CD4-positive, alpha-beta T cell treated with Interleukin-6 for 4 hours (primary cell): Measurements from ENCODE around the gene MRPL39.

Experiments used
- DNase-seq: peaks from one replicate; pipeline ENCODE4 v3.0.0-alpha.2; 2020; ENCODE audit warnings: mixed read lengths

The MRPL39 gene

GRCh38 chr21:25566645-25567044 is 40.6 kb downstream of the MRPL39 start:
- no peak for DNase-seq

- DNase-seq = no peak
Measured at GRCh38 chr21:25565272-25566211, 41.7 kb downstream of the MRPL39 start.

GRCh38 chr21:25564349-25564948 is 42.8 kb downstream of the MRPL39 start:
- DNase-seq = no peak

GRCh38 chr21:25563361-25564116 is 43.7 kb downstream of the MRPL39 start:
- DNase-seq = peak; percentile 25

- DNase-seq = peak; percentile 13
Measured at GRCh38 chr21:25562660-25563059, 44.6 kb downstream of the MRPL39 start.

- DNase-seq = peak; percentile 78
Measured at GRCh38 chr21:25561668-25562641, 45.3 kb downstream of the MRPL39 start.

GRCh38 chr21:25560891-25561290 is 46.4 kb downstream of the MRPL39 start:
- no peak for DNase-seq

- no peak for DNase-seq
Measured at GRCh38 chr21:25560271-25560685, 47.0 kb downstream of the MRPL39 start.

GRCh38 chr21:25559746-25560145 is 47.5 kb downstream of the MRPL39 start:
- no peak for DNase-seq

- no peak for DNase-seq
Measured at GRCh38 chr21:25558123-25558522, 49.2 kb downstream of the MRPL39 start.

GRCh38 chr21:25557180-25557579 is 50.1 kb downstream of the MRPL39 start:
- no peak for DNase-seq

GRCh38 chr21:25556091-25556490 is 51.2 kb downstream of the MRPL39 start:
- DNase-seq = no peak

GRCh38 chr21:25555492-25555891 is 51.8 kb downstream of the MRPL39 start:
- no peak for DNase-seq

- no peak for DNase-seq
Measured at GRCh38 chr21:25552856-25553255, 54.4 kb downstream of the MRPL39 start.

- DNase-seq = no peak
Measured at GRCh38 chr21:25551569-25551968, 55.7 kb downstream of the MRPL39 start.

GRCh38 chr21:25550352-25551120 is 56.7 kb downstream of the MRPL39 start:
- DNase-seq = no peak

- no peak for DNase-seq
Measured at GRCh38 chr21:25541042-25541441, 66.2 kb downstream of the MRPL39 start.

GRCh38 chr21:25539606-25540005 is 67.7 kb downstream of the MRPL39 start:
- no peak for DNase-seq

GRCh38 chr21:25537174-25537573 is 70.1 kb downstream of the MRPL39 start:
- DNase-seq = no peak

- no peak for DNase-seq
Measured at GRCh38 chr21:25536752-25537151, 70.5 kb downstream of the MRPL39 start.

- DNase-seq = no peak
Measured at GRCh38 chr21:25535849-25536248, 71.4 kb downstream of the MRPL39 start.
